Muscle layer of duodenum (tissue), 2 donors: ENCODE measurements around the gene RNF144B.
A peak's percentile ranks its signal among the peaks of the same experiment; 100 is the strongest.

Experiments
- H3K27ac ChIP-seq: one replicate; pipeline ENCODE4 v1.7.0; 2013; ENCODE audit warnings: mild to moderate bottlenecking, low read length
- H3K27me3 ChIP-seq: one replicate; pipeline ENCODE4 v1.7.0; 2013; ENCODE audit warnings: low read depth, mild to moderate bottlenecking, control low read depth, low read length
- H3K36me3 ChIP-seq, 2 donors: one replicate each; pipeline ENCODE4 v1.7.0; 2013; ENCODE audit warnings: low read length in 2 of 2, control low read depth in 1 of 2, mild to moderate bottlenecking in 1 of 2; ENCODE audit not compliant: insufficient read depth in 2 of 2, control insufficient read depth in 1 of 2
- H3K4me1 ChIP-seq, 2 donors: one replicate each; pipeline ENCODE4 v1.7.0; 2013; ENCODE audit warnings: low read length in 2 of 2, mild to moderate bottlenecking in 2 of 2, control low read depth in 1 of 2, moderate library complexity in 1 of 2; ENCODE audit not compliant: insufficient read depth in 2 of 2, control insufficient read depth in 1 of 2
- H3K4me3 ChIP-seq, 2 donors: one replicate each; pipeline ENCODE4 v1.7.0; 2013; ENCODE audit warnings: low read length in 2 of 2, low read depth in 1 of 2, mild to moderate bottlenecking in 1 of 2
- H3K9me3 ChIP-seq, 2 donors: one replicate each; pipeline ENCODE4 v1.7.0; 2013; ENCODE audit warnings: low read length in 2 of 2, control low read depth in 1 of 2, mild to moderate bottlenecking in 1 of 2; ENCODE audit not compliant: control insufficient read depth in 1 of 2
- donor health status: healthy.

The RNF144B gene

GRCh38 chr6:18425218-18425617 lies 38.1 kb downstream of the RNF144B start:
- H3K27ac ChIP-seq = no peak overlapping the region
- no peaks in the 10 kb centered on the region for H3K27me3 ChIP-seq
- no peaks in the 10 kb centered on the region for H3K36me3 ChIP-seq
- no peaks in the 10 kb centered on the region for H3K4me1 ChIP-seq
- H3K9me3 ChIP-seq = no peaks in the 10 kb centered on the region
- no peak overlapping the region for H3K4me3 ChIP-seq

GRCh38 chr6:18427296-18427695 lies 40.1 kb downstream of the RNF144B start:
- Histone ChIP-seq H3K4me1 (peaks cover 0 to under 1% of the 10 kb centered on the region in 2 donors), H3K27ac (no peak overlapping the region), H3K9me3 (no peaks in the 10 kb centered on the region), H3K36me3 (no peaks in the 10 kb centered on the region), H3K4me3 (no peak overlapping the region), H3K27me3 (no peaks in the 10 kb centered on the region)

- Histone ChIP-seq H3K9me3 (no peaks in the 10 kb centered on the region), H3K4me1 (peaks cover 0 to 6% of the 10 kb centered on the region in 2 donors), H3K36me3 (no peaks in the 10 kb centered on the region), H3K4me3 (no peak overlapping the region), H3K27me3 (no peaks in the 10 kb centered on the region), H3K27ac (no peak overlapping the region)
Observed at GRCh38 chr6:18429655-18430297, 42.6 kb downstream of the RNF144B start.

- no peaks in the 10 kb centered on the region for H3K27me3 ChIP-seq
- H3K4me1 ChIP-seq = peaks cover 0 to 6% of the 10 kb centered on the region in 2 donors
- H3K9me3 ChIP-seq = no peaks in the 10 kb centered on the region
- H3K4me3 ChIP-seq = no peak overlapping the region
- no peaks in the 10 kb centered on the region for H3K36me3 ChIP-seq
- peak overlapping the region; percentile 26 for H3K27ac ChIP-seq
Observed at GRCh38 chr6:18431581-18431980, 44.4 kb downstream of the RNF144B start.

- H3K27ac ChIP-seq = peak overlapping the region; percentile 26
- H3K27me3 ChIP-seq = no peaks in the 10 kb centered on the region
- H3K9me3 ChIP-seq = no peaks in the 10 kb centered on the region
- H3K36me3 ChIP-seq = no peaks in the 10 kb centered on the region
- H3K4me1 ChIP-seq = peaks cover 0 to 6% of the 10 kb centered on the region in 2 donors
- no peak overlapping the region for H3K4me3 ChIP-seq
Observed at GRCh38 chr6:18432180-18432579, 45.0 kb downstream of the RNF144B start.

GRCh38 chr6:18432619-18433018 lies 45.5 kb downstream of the RNF144B start:
- Histone ChIP-seq H3K9me3 (no peaks in the 10 kb centered on the region), H3K36me3 (no peaks in the 10 kb centered on the region), H3K4me1 (peaks cover 0 to 6% of the 10 kb centered on the region in 2 donors), H3K27ac (peak overlapping the region; percentile 26), H3K27me3 (no peaks in the 10 kb centered on the region), H3K4me3 (no peak overlapping the region)

- Histone ChIP-seq H3K36me3 (no peaks in the 10 kb centered on the region), H3K27me3 (no peaks in the 10 kb centered on the region), H3K27ac (peak overlapping the region; percentile 26), H3K4me1 (peaks cover 0 to 6% of the 10 kb centered on the region in 2 donors), H3K9me3 (no peaks in the 10 kb centered on the region), H3K4me3 (no peak overlapping the region)
Observed at GRCh38 chr6:18433059-18433458, 45.9 kb downstream of the RNF144B start.

- H3K9me3 ChIP-seq = no peaks in the 10 kb centered on the region
- no peak overlapping the region for H3K4me3 ChIP-seq
- H3K4me1 ChIP-seq = peaks cover 0 to 6% of the 10 kb centered on the region in 2 donors
- H3K27me3 ChIP-seq = no peaks in the 10 kb centered on the region
- no peaks in the 10 kb centered on the region for H3K36me3 ChIP-seq
- no peak overlapping the region for H3K27ac ChIP-seq
Observed at GRCh38 chr6:18436341-18436740, 49.2 kb downstream of the RNF144B start.

GRCh38 chr6:18439581-18439980 lies 52.4 kb downstream of the RNF144B start:
- no peak overlapping the region for H3K4me3 ChIP-seq
- no peaks in the 10 kb centered on the region for H3K27me3 ChIP-seq
- H3K9me3 ChIP-seq = no peaks in the 10 kb centered on the region
- H3K4me1 ChIP-seq = peaks cover 3% of the 10 kb centered on the region in 2 donors
- no peak overlapping the region for H3K27ac ChIP-seq
- H3K36me3 ChIP-seq = no peaks in the 10 kb centered on the region

GRCh38 chr6:18441251-18441979 lies 54.3 kb downstream of the RNF144B start:
- no peaks in the 10 kb centered on the region for H3K27me3 ChIP-seq
- no peak overlapping the region for H3K4me3 ChIP-seq
- no peaks in the 10 kb centered on the region for H3K36me3 ChIP-seq
- H3K27ac ChIP-seq = no peak overlapping the region
- H3K4me1 ChIP-seq = peaks cover 5 to 15% of the 10 kb centered on the region in 2 donors
- H3K9me3 ChIP-seq = no peaks in the 10 kb centered on the region

GRCh38 chr6:18444111-18444510 lies 57.0 kb downstream of the RNF144B start:
- Histone ChIP-seq H3K9me3 (no peaks in the 10 kb centered on the region), H3K4me3 (peak overlapping the region in 1 of 2 donors; percentile 1), H3K4me1 (peaks cover 5 to 15% of the 10 kb centered on the region in 2 donors), H3K27me3 (no peaks in the 10 kb centered on the region), H3K27ac (peak overlapping the region; percentile 6), H3K36me3 (no peaks in the 10 kb centered on the region)
